Testis (tissue), 3 donors: ENCODE measurements around the gene MECP2. TPM values are rescaled to one million over a fixed set of nuclear protein-coding genes. Genes with fewer than 3 reads are reported as not detected.

Source experiments
- DNase-seq: peaks from one replicate; pipeline ENCODE4 v3.0.0-alpha.2; 2019
- H3K27ac ChIP-seq, 2 donors: fragments of 200-600 bp; sonication (generic); one replicate each; pipeline ENCODE4 v1.5.1; 2019
- H3K27me3 ChIP-seq: fragments of 200-600 bp; sonication (generic); one replicate; pipeline ENCODE4 v1.5.1; 2019
- H3K36me3 ChIP-seq: fragments of 200-600 bp; sonication (generic); one replicate; pipeline ENCODE4 v1.5.1; 2017; ENCODE audit warnings: low read depth; ENCODE audit errors: missing control alignments
- H3K4me1 ChIP-seq: fragments of 200-600 bp; sonication (generic); one replicate; pipeline ENCODE4 v1.5.1; 2019
- H3K4me3 ChIP-seq, 2 donors: fragments of 200-600 bp; sonication (generic); one replicate each; pipeline ENCODE4 v1.5.1; 2017 to 2019
- H3K9me3 ChIP-seq: fragments of 200-600 bp; sonication (generic); one replicate; pipeline ENCODE4 v1.5.1; 2017
- CTCF ChIP-seq, 3 experiments: fragments of 450-650 bp in 2 of 3; fragments of 200-600 bp in 1 of 3; sonication (generic) in 1 of 3; IDR thresholded peaks; one replicate each; pipeline ENCODE4 v1.5.1; 2016 to 2019; ENCODE audit warnings: antibody characterized with exemption in 3 of 3, mild to moderate bottlenecking in 2 of 3, moderate library complexity in 1 of 3
- POLR2A ChIP-seq: fragments of 450-650 bp; IDR thresholded peaks from one replicate; pipeline ENCODE4 v1.6.1; 2017; ENCODE audit warnings: antibody characterized with exemption, mild to moderate bottlenecking, moderate library complexity
- WGBS, 2 donors: methylation state at CpG; one replicate each; pipeline ENCODE4 v1.1.5; 2018; 5-methylcytosine and 5-hydroxymethylcytosine counted together
- intact Hi-C: fragments of 100-400 bp; cut with DNase I; formaldehyde crosslinking; loops from one replicate; pipeline ENCODE4 v1.15.1; 2023; ENCODE audit warnings: low total_unique reads
- polyA plus RNA-seq: library from polyadenylated mRNA; stranded (reverse); fragments of 350-450 nt; fragmentation: Illumina TruSeq; extraction: RNeasy Lipid Tissue Mini Kit (QIAGEN cat#74804); gene quantifications from one replicate; pipeline ENCODE4 v1.2.3, GENCODE V29; 2014; ENCODE audit warnings: low read depth, low replicate concordance; ENCODE audit not compliant: insufficient read depth
- total RNA-seq, 2 donors: library from RNA; depleted of rRNA; stranded (reverse); fragments of >200 nt; gene quantifications; one replicate each; pipeline ENCODE4 v1.2.3, GENCODE V29; 2016

Gene MECP2
- total and polyA plus RNA-seq, 3 donors from 2014 or later = 25.0 to 86.4 (median 85.4) TPM

- Histone ChIP-seq H3K4me3 (no peak overlapping the region), H3K27ac (no peak overlapping the region), H3K4me1 (peaks cover 3% of the 10 kb centered on the region), H3K9me3 (no peaks in the 10 kb centered on the region), H3K36me3 (no peaks in the 10 kb centered on the region), H3K27me3 (no peaks in the 10 kb centered on the region)
- intact Hi-C loops = no loop called here
- no peak for TF ChIP-seq POLR2A
- TF ChIP-seq CTCF (IDR thresholded peaks at IDR 0.05) = no peak
- WGBS, 2 donors = 93 to 94% methylated on average over 8 to 11 of the region's 11 CpGs
- DNase-seq = no peak
Measured at GRCh38 chrX:154039577-154039976, 57.9 kb downstream of the MECP2 start.

- Histone ChIP-seq H3K27ac (no peak overlapping the region), H3K4me1 (peaks cover 3% of the 10 kb centered on the region), H3K4me3 (no peak overlapping the region), H3K9me3 (no peaks in the 10 kb centered on the region), H3K27me3 (no peaks in the 10 kb centered on the region), H3K36me3 (no peaks in the 10 kb centered on the region)
- WGBS, 2 donors = 34 to 73% methylated on average over 4 of the region's 5 CpGs
- DNase-seq = no peak
- no peak for TF ChIP-seq POLR2A
- intact Hi-C loops = no loop called here
Measured at GRCh38 chrX:154038656-154039055, 58.9 kb downstream of the MECP2 start.

GRCh38 chrX:154037754-154038153, 59.8 kb downstream of the MECP2 start:
- H3K4me1 ChIP-seq = peaks cover 3% of the 10 kb centered on the region
- no peak for DNase-seq
- H3K36me3 ChIP-seq = no peaks in the 10 kb centered on the region
- no peak for TF ChIP-seq POLR2A
- TF ChIP-seq CTCF (IDR thresholded peaks at IDR 0.05) = no peak
- no peak overlapping the region for H3K4me3 ChIP-seq
- WGBS, 2 donors = 52 to 81% methylated on average over 5 of the region's 5 CpGs
- no peaks in the 10 kb centered on the region for H3K27me3 ChIP-seq
- H3K27ac ChIP-seq = no peak overlapping the region
- intact Hi-C loops = no loop called here
- no peaks in the 10 kb centered on the region for H3K9me3 ChIP-seq

- no peak for DNase-seq
- Histone ChIP-seq H3K27ac (no peak overlapping the region), H3K4me3 (no peak overlapping the region), H3K36me3 (no peaks in the 10 kb centered on the region), H3K4me1 (peaks cover 3% of the 10 kb centered on the region), H3K27me3 (no peaks in the 10 kb centered on the region), H3K9me3 (no peaks in the 10 kb centered on the region)
- intact Hi-C loops = no loop called here
- WGBS, 2 donors = 92 to 94% methylated on average over 8 of the region's 8 CpGs
- TF ChIP-seq POLR2A (no peak), CTCF (IDR thresholded peaks at IDR 0.05) (no peak)
Measured at GRCh38 chrX:154036513-154036912, 61.0 kb downstream of the MECP2 start.

GRCh38 chrX:154033848-154034247, 63.7 kb downstream of the MECP2 start:
- Histone ChIP-seq H3K27me3 (no peaks in the 10 kb centered on the region), H3K27ac (no peak overlapping the region), H3K4me3 (no peak overlapping the region), H3K36me3 (no peaks in the 10 kb centered on the region), H3K9me3 (no peaks in the 10 kb centered on the region), H3K4me1 (peaks cover 1% of the 10 kb centered on the region)
- TF ChIP-seq CTCF (IDR thresholded peaks at IDR 0.05) = no peak
- no peak for TF ChIP-seq POLR2A
- intact Hi-C loops = no loop called here
- DNase-seq = no peak
- WGBS, 2 donors = 71 to 76% methylated on average over 1 to 2 of the region's 2 CpGs
